Stimulated activated CD8-positive, alpha-beta memory T cell treated with anti-CD3 and anti-CD28 coated beads, Interleukin-15, amount 100 ng/mL, for 48 hours (primary cell): ENCODE measurements around the gene DPP9.

Experiments used
- DNase-seq, 2 donors: peaks; one replicate each; pipeline ENCODE4 v3.0.0-alpha.2; 2020; ENCODE audit warnings: low read depth in 2 of 2

The DPP9 gene

DNA sequence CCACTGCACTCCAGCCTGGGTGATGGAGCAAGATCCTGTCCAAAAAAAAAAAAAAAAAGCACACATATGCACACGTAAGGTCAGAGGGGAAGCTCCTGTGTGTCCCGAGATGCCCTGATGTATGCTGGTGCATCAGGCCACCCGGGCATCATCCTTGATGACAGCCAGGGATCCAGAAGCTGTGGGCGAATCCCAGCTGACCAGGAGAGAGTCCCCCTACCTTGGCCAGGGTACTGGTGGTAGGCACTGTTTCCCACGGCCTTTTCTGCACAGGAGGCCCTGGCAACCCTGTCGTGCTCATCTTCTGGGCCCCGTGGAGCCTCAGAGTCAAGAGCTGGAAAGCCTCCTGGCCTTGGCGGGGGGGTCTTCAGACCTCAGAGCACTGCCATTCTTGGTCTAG is 67.5 kb downstream of the DPP9 start:
- no peak for DNase-seq

DNA sequence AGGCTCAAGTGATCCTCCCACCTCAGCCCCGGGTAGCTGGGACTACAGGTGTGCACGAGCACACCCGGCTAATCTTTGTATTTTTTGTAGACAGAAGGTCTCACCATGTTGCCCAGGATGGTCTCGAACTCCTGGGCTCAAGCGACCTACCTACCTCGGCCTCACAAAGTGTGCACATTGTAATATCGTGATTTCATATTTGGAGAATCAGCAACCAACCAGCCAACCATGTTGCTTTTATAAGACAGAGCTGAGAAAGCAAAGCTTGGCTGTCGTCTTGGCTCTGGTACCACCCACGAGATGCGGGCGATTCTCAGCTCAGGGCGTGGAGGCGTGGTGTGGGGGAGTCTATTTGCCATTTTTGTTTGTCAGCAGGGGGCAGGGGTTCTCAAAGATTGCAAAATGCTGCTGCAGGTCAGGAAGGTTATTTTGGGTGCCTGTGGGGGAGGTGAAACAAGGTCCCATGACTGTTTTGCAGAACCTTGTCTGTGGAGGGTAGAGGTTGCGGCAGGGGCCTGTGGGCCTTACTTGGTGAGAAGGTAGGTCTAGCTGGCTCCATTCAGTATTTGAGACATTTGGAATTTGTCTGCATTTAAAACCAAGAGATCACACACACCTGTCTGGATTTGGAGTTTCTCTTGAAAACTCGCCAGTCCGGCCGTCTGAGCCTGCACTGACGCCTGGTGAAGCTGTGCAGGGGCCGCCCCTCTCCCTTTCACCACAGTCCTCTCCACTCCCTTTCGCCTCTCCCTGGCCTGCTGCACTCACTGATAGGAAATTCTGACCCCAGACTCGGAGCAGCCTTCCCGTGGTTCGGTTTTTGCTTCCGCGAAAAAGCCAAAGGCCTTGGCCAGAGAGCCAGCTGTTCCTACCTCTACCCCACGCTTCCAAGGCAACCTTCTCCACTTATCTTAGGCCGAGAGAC is 68.9 kb downstream of the DPP9 start:
- DNase-seq = no peak

DNA sequence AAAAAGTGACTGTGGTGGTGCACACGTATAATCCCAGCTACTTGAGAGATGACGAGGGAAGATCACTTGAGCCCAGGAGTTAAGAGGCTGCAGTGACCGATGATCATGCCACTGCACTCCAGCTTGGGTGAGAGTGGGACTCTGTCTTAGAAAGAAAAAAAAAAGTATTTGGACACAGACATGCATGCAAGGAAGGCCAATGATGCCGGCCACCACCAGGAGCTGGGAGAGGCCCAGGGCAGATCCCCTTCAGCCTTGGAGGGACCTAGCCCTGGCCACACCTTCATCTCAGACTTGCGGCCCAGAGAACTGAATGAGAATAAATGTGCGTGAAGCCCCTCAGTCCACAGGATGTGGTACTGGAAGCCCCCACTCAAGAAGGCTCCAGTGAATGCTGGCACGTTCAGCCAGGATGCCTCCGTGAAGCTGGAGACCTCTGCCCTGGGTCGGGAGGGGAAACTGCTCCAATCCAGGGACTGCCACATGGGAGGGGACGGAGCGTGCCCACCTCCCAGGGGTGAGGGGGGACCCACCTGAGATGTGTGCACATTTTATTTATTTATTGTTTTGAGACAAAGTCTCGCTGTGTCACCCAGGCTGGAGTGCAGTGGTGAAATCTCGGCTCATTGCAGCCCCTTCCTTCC is 69.7 kb downstream of the DPP9 start:
- DNase-seq = no peak

DNA sequence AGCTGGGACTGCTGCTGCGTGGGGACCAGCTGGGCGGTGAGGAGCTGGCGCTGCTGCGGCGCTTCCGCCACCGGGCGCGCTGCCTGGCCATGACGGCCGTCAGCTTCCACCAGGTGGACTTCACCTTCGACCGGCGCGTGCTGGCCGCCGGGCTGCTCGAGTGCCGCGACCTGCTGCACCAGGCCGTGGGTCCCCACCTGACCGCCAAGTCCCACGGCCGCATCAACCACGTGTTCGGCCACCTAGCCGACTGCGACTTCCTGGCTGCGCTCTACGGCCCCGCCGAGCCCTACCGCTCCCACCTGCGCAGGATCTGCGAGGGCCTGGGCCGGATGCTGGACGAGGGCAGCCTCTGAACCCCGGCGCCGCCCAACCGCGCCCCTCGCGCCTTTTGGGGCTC is 71.6 kb downstream of the DPP9 start:
- no peak for DNase-seq

DNA sequence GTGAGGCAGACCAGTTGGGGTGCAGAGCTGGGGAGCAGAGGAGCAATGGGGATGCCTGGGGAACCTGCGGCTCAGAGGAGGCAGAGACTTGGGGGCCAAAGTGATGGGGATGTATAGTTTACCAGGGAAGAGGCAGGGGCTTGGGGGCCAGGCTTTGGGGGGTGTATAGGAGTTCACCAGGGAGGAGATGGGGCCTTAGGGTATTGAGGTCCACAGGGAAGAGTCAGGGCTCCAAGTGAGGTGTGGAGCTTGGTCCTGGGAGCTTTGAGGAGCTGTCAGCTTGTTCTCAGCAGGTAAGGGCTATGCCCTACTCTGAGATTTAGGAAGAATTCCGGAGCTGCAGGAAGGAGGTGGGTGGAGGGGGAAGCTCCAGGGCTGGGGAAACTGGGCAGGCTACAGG is 73.5 kb downstream of the DPP9 start:
- DNase-seq = no peak

DNA sequence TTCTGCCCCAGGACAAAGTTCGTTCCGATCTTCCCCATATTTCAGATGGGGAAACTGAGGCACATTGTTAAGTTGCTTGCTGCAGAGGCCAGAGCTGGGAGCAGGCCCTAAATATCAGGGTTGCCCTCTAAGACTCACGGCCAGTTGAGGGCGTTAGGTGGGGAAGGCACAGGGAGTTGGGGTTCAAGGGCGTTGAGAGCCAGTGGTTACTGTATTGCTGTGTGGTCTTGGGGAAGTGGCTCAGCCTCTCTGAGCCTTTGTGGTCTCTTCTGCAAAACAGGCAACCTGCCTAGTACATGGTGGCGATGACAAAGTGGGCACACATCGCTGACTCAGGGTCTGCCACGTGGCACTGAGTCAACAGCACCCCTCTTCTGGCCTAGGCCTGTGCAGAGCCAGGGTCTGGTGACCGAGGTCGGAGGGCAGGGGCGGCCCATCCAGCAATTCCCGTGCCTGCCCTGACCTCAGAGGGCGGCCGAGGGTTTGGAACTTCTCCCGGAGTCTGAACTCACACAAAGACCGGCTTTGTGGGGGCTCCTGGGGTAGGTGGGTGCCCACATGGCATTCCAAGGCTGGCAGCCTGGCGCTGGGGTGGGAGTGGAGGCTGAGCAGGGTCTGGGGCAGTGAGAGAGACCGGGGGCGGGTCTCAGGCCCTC is 74.1 kb downstream of the DPP9 start:
- no peak for DNase-seq

DNA sequence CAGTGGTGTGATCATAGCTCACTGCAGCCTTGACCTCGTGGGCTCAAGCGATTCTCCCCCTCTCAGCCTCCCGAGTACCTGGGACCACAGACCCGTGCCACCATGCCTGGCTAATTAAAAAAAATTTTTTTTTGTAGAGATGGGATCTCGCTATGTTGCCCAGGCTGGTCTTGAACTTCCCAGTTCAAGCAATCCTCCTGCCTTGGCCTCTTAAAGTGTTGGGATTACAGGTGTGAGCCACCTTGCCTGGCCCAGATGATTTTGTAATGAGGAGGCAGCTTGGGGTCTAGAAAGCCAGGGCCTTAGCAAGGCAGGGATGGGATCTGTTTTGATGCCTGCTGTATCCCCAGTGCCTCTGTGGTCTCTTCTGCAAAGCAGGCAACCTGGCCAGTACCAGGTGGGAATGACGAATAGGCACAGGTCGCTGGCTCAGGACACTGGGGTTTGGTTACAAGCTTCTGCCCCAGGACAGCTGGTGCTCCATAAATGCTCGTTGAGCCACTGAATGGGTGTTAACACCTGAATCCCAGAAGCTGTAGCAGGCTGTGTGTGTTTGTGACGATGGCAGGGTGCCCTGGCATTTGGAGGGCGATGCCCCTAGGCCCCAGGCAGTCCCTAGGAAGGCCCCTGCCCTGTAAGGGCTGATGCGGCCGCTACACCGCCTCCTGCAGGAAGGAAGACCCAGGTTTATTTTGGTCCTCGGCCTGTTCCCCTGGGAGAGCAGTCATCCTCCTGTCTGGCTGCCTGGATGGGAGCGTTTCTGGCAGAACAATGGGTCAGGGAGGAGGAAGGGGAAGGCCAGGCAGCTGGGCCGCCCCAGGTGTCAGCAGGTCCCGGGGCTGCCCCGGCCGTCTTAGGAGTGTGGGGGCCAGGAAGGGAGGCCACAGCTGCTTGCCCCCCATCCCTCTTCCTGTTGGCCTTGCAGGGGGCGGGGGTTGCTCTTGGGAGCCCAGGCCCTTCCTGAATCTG is 75.7 kb downstream of the DPP9 start:
- DNase-seq = no peak

DNA sequence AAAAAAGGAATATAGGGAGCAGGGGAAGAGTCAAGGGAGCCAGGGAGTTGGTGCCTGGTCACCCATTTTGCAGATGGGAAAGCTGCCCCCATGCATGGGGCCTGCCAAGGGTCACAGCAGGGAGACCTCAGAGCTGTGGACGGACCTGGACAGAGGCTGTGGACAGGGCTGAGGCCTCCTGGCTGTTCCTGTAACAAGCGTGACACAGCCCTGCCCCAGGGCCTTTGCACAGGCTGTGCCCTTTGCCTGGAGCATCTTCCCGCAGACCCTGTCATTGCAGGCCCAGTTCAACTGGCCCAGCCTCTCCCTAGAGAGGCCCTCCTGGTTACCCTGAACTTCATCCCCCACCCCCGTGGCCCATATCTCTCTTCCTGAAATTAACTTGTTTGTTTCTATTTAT is 77.9 kb downstream of the DPP9 start:
- DNase-seq = no peak

DNA sequence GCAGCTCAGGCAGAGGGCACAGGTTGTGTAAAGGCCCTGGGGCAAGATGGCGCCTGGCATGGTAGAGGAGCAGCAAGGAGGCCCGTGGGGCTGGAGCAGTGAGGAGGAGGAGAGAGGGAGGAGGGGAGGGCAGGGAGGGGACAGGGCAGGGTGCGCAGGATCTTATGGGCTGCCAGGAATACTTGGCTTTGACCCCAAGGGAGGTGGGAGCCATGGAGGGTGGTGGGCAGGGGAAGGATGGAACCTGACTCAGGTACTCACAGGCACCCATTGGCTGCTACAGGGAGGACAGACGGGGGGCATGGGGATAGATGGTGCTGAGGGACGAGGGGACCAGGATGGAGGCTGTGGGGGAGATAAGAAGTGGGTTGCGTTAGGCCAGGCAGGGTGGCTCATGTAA is 81.0 kb downstream of the DPP9 start:
- no peak for DNase-seq

DNA sequence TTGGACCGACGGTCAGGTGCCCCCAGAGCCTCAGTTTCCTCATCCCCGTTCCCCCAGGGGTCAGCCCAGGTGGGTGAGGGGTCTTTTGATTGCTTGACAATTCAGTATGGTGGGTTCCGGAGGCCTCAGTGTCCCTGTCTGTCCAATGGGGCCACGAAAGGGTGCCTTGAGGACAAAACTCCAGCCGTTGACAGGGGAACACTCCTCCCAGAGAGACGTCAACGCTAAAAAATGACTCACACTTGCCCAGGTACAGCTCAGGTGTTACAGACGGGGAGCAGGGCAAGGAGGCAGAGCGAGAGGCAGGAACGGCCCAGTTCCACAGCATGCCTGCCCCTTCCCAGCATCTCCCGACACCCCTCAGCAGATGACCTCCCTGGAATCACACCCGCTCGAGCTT is 82.5 kb downstream of the DPP9 start:
- no peak for DNase-seq

DNA sequence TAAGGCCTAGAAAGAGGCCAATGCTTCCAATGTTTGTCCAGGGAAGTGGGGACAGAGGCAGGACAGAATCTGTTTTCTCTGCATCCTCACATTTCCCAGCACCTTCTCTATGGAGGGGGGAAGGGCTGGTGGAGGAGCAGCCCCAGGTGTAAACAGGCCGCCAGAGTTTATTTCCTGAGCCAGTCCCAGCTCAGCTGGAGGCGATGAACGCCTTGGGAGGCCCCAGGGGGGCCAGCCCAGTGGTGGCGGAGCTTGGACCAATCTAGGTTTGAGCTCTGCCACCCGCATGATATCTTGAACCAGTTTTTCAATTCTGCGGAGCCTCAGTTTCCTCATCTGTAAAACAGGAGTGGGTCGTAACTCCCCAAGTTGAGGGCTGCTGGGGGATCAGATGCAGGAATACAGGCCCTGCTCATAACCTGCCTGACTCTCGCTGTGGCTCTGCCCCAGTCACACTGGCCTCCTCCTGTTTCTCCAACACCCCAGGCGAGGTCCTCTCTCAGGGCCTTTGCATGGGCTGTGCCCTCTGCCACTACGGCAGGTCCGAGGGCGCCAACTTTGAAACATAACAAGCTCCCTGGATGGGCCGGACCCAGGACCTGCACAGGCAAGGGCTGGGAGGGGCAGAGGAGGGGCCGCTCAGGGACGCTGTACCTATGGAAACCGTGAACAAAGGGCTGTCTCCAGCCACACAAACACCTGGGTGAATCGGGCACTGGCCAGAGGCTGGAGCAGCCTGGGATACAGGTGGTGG is 83.2 kb downstream of the DPP9 start:
- no peak for DNase-seq

DNA sequence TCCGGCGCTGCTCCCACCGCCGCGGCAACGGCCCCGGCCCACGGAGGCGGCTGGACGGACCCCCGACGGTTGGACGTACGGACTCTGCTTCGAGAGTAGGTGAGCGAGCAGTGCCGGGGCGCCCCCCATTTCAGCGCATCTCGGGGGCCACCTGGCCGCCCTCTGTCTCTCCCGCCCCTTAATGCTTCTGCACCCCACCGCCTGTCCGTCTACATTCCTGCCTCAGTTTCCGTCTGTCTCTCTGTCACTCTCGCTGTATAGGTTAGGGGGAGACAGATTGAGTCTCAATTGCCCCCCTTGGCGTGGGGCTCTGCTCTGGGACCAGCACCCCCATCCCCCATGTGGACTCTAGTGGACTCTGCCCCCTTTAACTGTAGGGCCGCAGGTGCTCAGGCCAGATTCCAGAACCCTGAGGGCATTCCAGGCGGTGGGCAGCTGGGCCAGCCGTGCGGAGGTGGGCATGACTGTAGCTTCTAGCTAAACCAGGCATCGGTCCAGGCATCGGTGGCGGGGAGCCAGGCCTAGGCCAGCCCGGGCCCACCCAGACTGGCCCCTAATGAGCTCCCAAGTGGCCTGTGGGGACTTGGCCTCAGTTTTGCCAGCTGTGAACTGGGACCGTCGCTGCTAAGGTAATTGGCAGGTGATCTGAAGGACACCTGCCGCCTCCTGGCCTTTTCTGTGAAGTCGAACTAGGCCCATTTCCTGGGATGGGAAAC is 84.0 kb downstream of the DPP9 start:
- DNase-seq = no peak

DNA sequence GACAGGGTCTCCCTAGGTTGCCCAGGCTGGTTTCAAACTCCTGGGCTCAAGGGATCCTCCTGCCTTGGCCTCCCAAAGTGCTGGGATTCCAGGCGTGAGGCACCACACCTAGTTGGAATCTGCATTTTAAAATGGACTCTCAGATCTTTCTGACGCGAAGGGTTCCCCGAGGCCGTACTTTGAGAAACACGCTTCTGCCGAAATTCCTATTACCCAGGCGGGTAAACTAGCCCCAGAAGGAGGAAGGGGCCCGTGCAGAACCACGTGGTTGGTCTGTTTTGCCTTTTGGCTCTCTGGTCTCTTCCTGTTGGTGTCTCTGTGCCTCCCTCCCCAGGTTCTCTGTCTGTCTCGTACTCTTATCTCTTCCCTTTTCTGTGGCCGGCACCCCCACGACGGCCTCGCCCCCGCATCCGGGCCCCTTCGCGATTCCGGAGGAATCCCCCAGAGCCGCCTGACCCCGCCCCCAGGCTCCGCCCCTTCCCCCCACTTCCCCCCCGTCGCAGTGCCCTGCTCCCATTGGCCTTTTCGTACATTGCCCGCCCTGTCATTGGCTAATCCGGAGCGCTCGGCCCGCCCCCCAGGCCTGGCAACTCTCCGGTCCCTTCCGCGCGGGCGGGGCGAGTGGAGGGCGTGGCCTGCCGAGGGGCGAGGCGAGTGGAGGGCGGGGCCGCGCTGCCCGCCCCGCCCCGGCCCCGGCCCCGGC is 84.7 kb downstream of the DPP9 start, which contains the start of gene TNFAIP8L1:
Gene TNFAIP8L1, plus strand, starts transcription at position 689 of the 703 bp plus-strand sequence. CDS start 12,354 bp downstream, outside the sequence.
- DNase-seq = peak; percentile 98

DNA sequence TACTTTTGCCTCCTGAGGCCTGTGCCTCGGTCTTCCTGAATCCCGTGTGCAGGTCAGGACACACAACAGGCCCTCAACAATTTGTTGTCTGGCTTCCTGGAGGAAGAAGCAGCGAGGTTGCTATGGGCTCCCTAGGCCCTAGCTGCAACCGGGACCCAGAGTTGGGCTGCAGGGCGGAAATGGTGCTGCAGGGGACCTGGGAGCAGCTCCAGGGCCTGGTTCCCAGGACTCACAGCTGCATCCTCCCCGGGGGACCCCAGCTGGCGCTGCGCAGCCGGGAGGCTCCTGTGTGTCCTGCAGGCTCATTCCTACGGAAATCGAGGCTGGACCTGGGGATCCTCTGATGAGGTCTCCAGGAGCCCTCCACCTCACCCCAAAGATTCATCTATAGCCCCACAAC is 85.3 kb downstream of the DPP9 start:
- DNase-seq = no peak

DNA sequence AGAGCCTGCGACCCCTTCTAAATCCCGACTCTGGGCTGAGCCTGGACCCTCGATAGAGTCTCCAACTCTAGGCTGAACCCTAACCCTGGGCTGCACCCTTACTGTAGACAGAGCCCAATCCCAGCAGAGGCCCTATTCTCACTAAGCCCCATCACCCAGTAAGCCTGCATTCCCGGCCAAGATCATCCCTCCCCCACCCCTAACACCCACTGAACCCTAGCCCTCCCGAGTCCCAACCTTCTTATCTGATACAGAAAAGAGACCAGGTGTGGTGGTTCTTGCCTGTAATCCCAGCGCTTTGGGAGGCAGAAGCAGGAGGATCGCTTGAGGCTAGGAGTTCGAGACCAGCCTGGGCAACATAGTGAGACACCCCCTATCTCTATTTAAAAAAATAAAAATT is 86.9 kb downstream of the DPP9 start:
- DNase-seq = no peak

DNA sequence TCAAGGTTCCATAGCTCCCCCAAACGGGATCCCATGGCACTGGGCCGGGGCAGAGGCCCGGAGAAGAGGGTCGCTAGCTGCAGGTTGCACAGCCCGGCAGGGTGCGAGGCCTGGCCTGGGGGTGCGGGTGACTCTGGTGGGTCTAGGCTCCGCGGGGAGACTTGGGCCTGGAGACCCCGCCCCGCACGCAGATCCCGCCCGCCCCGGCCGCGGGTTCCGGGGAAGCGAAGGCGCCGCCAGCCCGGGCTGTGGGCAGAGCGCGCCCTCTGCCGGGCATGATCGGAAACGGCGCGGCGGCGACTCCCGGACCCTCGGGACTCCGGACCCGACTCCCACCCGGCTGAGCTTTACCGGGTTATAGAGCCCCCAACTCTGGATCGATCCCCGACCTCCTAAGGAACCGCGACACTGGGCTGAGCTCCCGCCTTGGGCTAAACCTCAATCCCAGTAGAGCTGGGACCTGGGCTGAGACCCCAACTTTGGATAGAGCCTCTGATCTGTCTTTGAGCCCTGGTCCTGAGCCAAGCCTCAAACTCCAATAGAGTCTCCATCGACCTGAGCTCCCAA is 87.4 kb downstream of the DPP9 start:
- peak; percentile 54 to 68 for DNase-seq

DNA sequence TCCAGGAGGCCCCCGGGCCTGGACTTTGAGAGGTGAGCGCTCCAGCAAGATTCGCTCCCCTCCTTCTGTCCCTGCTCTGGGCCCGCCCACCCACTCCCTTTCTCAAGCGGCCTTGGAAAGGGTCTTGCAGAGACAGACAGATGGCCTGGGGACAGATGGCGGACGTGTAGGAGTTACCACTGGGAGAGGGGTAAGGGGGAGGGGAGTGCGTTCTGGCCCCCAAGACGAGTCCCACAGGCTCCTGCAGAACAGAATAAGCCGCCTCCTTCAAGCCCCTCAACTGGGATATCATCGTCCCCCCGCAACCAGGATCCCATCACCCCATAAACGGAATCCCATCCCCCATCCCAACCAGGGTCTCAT is 87.9 kb downstream of the DPP9 start:
- DNase-seq = no peak

DNA sequence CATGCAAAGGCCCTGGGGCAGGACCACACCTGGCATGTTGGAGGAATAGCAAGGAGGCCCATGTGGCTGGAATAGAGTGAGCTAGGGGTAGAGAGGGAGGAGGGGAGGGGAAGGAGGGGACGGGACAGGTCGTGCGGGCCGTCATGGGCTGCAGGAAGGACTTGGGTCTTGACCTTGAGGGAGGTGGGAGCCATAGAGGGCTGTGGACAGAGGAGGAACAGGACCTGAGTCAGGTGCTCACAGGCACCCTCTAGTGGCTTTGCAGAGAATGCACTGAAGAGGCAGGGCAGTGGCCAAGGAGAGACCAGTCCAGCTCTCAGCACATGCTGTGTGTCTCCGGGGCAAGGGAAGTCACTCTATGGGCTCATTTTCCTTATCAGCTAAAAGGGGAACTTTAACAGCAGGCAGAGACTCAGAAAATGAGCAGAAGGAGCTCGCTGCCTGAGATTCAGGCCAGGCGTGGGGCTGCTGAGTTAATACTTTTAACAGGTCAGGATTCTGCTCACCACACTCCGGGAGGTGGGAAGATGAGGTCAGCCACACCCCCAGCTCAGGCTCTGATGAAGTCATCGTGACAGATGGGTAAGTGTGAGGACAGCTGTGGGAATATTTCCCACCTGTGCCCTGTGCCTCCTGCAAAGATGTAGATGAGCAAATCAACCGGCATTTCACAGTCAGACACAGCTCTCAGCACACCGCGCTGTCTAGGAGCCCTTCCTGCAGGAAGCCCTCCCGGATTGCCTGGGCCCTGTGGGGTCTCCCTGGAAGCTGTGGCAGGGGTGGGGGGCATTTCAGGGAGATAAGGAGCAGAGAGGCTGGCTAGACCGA is 90.3 kb downstream of the DPP9 start:
- peak; percentile 35 to 39 for DNase-seq
